GM12878 (cell line): ENCODE results near the gene ADAT3. TPM values are rescaled to one million over a fixed set of nuclear protein-coding genes. Genes with fewer than 3 reads are reported as not detected.

Experiments used
- ATF7 ChIP-seq: fragments of 450-650 bp; IDR thresholded peaks from 2 replicates; pipeline ENCODE4 v1.6.1; 2016; ENCODE audit warnings: low read depth, mild to moderate bottlenecking
- FOS ChIP-seq: IDR thresholded peaks from 3 replicates; pipeline ENCODE4 v1.6.1; 2011; ENCODE audit warnings: borderline replicate concordance; ENCODE audit not compliant: insufficient read length; ENCODE audit errors: extremely low read depth
- HCFC1 ChIP-seq: fragments of 150-350 bp; IDR thresholded peaks from 2 replicates; pipeline ENCODE4 v1.6.1; 2014; ENCODE audit warnings: low read length
- JUNB ChIP-seq: IDR thresholded peaks from 2 replicates; pipeline ENCODE4 v1.6.1; 2016; ENCODE audit warnings: antibody characterized with exemption, mild to moderate bottlenecking
- MTA3 ChIP-seq: IDR thresholded peaks from 2 replicates; pipeline ENCODE4 v1.6.1; 2012; ENCODE audit warnings: low read length, inconsistent platforms, borderline replicate concordance
- NR2C1 ChIP-seq: fragments of 450-650 bp; IDR thresholded peaks from 2 replicates; pipeline ENCODE4 v1.6.1; 2017; ENCODE audit warnings: antibody characterized with exemption, mild to moderate bottlenecking, moderate library complexity
- POLR2A ChIP-seq: IDR thresholded peaks from 2 replicates; pipeline ENCODE4 v1.6.1; 2011; ENCODE audit warnings: low read depth, mild to moderate bottlenecking, low read length
- STAT1 ChIP-seq: fragments of 450-650 bp; conservative IDR thresholded peaks from 2 replicates; pipeline ENCODE4 v1.6.1; 2014; ENCODE audit warnings: antibody characterized with exemption, mild to moderate bottlenecking
- TCF12 ChIP-seq: IDR thresholded peaks from 2 replicates; pipeline ENCODE4 v1.6.1; 2011; ENCODE audit warnings: low read depth, mild to moderate bottlenecking, low read length
- TCF7 ChIP-seq: IDR thresholded peaks from 2 replicates; pipeline ENCODE4 v1.6.1; 2014; ENCODE audit warnings: antibody characterized with exemption, borderline replicate concordance
- ZBED1 ChIP-seq: IDR thresholded peaks from 2 replicates; pipeline ENCODE4 v1.6.1; 2016; ENCODE audit warnings: borderline replicate concordance
- ZNF622 ChIP-seq: fragments of 450-650 bp; IDR thresholded peaks from 2 replicates; pipeline ENCODE4 v1.6.1; 2017; ENCODE audit warnings: mild to moderate bottlenecking, inconsistent platforms
- polyA plus RNA-seq, 11 experiments: library from polyadenylated mRNA; depleted of rRNA in 4 of 11; unstranded in 6 of 11; stranded (reverse) in 5 of 11; fragments of >200 nt; fragmentation: Nextera tagmentation in 4 of 11; fragmentation: Illumina TruSeq in 1 of 11; extraction: Ambion mirVana in 4 of 11; extraction: Trizol in 1 of 11; gene quantifications; 1 replicate in 1 of 11; 2 replicates in 10 of 11; pipeline versions ENCODE4 v1.2.1 to v1.2.3, GENCODE V29; 2011 to 2016; ENCODE audit warnings: inconsistent platforms in 2 of 11, missing spikeins in 2 of 11, low read depth in 1 of 11
- total RNA-seq, 4 experiments: library from RNA; depleted of rRNA in 3 of 4; stranded (reverse); fragments of >200 nt in 3 of 4; fragmentation: Illumina TruSeq in 1 of 4; extraction: Trizol in 1 of 4; gene quantifications; 2 replicates each; pipeline versions ENCODE4 v1.2.1 to v1.2.3, GENCODE V29; 2013 to 2021
- TF ChIP-seq, protein P1 (sequence below): fragments of 450-650 bp; IDR thresholded peaks from 2 replicates; pipeline ENCODE4 v1.6.1; 2017; ENCODE audit warnings: mild to moderate bottlenecking, moderate library complexity
- TF ChIP-seq, protein P2 (sequence below): IDR thresholded peaks from 2 replicates; pipeline ENCODE4 v1.6.1; 2012; ENCODE audit warnings: low read depth, low read length, improper control_type of control experiment
- TF ChIP-seq, protein P3 (sequence below): fragments of 450-650 bp; formaldehyde crosslinking; IDR thresholded peaks from 2 replicates; pipeline ENCODE4 v1.4.0; 2022; ENCODE audit warnings: mild to moderate bottlenecking, moderate library complexity
- TF ChIP-seq, protein P4 (sequence below): IDR thresholded peaks from 2 replicates; pipeline ENCODE4 v1.6.1; 2012; ENCODE audit warnings: low read length, inconsistent platforms
- TF ChIP-seq, protein P5 (sequence below): fragments of 450-650 bp; IDR thresholded peaks from 2 replicates; pipeline ENCODE4 v1.6.1; 2014; ENCODE audit warnings: mild to moderate bottlenecking
- TF ChIP-seq, protein P6 (sequence below): fragments of 450-650 bp; IDR thresholded peaks from 2 replicates; pipeline ENCODE4 v1.6.1; 2017; ENCODE audit warnings: low read depth, mild to moderate bottlenecking, moderate library complexity

The ADAT3 gene
- total and polyA plus RNA-seq, 10 of the 15 experiments (the other 5 are each of a cell fraction or from before 2014, with no cell fraction given), result 0.27 to 11.8 (median 7.7) TPM; not detected in 3

DNA sequence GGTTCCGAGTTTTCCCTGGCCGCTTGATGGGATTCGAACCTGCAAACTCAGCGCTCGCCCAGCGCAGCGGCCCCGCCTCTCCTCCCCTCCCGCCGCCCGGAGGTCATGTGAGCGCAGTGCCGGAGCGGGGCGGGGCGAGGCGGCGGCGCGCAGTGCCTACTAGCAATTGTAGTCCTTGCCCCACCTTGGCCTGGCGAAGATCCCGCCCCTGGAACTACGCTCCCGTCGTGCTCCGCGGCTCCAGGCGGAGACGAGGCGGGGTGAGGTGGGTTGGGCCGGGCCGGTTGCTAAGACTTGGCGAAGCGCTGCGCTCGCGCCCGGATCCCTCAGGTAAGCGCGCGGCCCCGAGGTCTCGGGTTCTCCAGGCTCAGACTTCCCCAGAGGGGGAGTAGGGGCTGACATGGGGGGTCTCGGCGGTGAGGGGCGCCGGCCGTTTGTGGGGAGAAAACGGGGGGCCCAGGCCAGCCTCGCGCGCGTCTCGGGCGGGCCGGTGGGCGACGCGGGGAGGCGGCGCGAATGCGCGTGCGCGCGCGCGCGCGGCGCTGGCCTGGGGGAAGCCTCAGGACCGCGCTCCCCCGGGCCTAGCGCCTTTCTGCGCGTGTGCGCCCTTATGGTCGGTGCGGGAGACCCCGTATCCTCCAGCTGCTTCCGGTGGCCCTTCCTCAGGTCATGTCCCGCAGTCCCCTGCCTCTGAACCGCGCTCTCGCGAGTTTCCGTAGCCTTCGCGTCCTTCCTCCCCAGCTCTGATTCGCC lies at the start of gene ADAT3, which contains the start of gene SCAMP4 (continued):
- TF ChIP-seq, protein P1, sequence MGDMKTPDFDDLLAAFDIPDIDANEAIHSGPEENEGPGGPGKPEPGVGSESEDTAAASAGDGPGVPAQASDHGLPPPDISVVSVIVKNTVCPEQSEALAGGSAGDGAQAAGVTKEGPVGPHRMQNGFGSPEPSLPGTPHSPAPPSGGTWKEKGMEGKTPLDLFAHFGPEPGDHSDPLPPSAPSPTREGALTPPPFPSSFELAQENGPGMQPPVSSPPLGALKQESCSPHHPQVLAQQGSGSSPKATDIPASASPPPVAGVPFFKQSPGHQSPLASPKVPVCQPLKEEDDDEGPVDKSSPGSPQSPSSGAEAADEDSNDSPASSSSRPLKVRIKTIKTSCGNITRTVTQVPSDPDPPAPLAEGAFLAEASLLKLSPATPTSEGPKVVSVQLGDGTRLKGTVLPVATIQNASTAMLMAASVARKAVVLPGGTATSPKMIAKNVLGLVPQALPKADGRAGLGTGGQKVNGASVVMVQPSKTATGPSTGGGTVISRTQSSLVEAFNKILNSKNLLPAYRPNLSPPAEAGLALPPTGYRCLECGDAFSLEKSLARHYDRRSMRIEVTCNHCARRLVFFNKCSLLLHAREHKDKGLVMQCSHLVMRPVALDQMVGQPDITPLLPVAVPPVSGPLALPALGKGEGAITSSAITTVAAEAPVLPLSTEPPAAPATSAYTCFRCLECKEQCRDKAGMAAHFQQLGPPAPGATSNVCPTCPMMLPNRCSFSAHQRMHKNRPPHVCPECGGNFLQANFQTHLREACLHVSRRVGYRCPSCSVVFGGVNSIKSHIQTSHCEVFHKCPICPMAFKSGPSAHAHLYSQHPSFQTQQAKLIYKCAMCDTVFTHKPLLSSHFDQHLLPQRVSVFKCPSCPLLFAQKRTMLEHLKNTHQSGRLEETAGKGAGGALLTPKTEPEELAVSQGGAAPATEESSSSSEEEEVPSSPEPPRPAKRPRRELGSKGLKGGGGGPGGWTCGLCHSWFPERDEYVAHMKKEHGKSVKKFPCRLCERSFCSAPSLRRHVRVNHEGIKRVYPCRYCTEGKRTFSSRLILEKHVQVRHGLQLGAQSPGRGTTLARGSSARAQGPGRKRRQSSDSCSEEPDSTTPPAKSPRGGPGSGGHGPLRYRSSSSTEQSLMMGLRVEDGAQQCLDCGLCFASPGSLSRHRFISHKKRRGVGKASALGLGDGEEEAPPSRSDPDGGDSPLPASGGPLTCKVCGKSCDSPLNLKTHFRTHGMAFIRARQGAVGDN, result peak; percentile 100
- TF ChIP-seq TCF12 (peak; percentile 90), TCF7 (no peak), MTA3 (no peak), STAT1 (0 out of 2 replicates have a peak, but pooled peaks have one; percentile 38), ATF7 (no peak), POLR2A (peak; percentile 80), FOS (no peak), JUNB (no peak), HCFC1 (peak; percentile 97), ZNF622 (no peak), NR2C1 (peak; percentile 98), ZBED1 (no peak)
- TF ChIP-seq, protein P2, sequence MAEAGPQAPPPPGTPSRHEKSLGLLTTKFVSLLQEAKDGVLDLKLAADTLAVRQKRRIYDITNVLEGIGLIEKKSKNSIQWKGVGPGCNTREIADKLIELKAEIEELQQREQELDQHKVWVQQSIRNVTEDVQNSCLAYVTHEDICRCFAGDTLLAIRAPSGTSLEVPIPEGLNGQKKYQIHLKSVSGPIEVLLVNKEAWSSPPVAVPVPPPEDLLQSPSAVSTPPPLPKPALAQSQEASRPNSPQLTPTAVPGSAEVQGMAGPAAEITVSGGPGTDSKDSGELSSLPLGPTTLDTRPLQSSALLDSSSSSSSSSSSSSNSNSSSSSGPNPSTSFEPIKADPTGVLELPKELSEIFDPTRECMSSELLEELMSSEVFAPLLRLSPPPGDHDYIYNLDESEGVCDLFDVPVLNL, result peak; percentile 59; the same call in 1 of the 2 replicates
- TF ChIP-seq, protein P3, sequence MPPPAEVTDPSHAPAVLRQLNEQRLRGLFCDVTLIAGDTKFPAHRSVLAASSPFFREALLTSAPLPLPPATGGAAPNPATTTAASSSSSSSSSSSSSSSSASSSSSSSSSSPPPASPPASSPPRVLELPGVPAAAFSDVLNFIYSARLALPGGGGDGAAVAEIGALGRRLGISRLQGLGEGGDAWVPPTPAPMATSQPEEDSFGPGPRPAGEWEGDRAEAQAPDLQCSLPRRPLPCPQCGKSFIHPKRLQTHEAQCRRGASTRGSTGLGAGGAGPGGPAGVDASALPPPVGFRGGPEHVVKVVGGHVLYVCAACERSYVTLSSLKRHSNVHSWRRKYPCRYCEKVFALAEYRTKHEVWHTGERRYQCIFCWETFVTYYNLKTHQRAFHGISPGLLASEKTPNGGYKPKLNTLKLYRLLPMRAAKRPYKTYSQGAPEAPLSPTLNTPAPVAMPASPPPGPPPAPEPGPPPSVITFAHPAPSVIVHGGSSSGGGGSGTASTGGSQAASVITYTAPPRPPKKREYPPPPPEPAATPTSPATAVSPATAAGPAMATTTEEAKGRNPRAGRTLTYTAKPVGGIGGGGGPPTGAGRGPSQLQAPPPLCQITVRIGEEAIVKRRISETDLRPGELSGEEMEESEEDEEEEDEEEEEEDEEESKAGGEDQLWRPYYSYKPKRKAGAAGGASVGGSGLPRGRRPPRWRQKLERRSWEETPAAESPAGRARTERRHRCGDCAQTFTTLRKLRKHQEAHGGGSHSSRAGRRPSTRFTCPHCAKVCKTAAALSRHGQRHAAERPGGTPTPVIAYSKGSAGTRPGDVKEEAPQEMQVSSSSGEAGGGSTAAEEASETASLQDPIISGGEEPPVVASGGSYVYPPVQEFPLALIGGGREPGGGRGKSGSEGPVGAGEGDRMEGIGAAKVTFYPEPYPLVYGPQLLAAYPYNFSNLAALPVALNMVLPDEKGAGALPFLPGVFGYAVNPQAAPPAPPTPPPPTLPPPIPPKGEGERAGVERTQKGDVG, result no peak
- TF ChIP-seq, protein P4, sequence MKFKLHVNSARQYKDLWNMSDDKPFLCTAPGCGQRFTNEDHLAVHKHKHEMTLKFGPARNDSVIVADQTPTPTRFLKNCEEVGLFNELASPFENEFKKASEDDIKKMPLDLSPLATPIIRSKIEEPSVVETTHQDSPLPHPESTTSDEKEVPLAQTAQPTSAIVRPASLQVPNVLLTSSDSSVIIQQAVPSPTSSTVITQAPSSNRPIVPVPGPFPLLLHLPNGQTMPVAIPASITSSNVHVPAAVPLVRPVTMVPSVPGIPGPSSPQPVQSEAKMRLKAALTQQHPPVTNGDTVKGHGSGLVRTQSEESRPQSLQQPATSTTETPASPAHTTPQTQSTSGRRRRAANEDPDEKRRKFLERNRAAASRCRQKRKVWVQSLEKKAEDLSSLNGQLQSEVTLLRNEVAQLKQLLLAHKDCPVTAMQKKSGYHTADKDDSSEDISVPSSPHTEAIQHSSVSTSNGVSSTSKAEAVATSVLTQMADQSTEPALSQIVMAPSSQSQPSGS, result no peak
- TF ChIP-seq, protein P5, sequence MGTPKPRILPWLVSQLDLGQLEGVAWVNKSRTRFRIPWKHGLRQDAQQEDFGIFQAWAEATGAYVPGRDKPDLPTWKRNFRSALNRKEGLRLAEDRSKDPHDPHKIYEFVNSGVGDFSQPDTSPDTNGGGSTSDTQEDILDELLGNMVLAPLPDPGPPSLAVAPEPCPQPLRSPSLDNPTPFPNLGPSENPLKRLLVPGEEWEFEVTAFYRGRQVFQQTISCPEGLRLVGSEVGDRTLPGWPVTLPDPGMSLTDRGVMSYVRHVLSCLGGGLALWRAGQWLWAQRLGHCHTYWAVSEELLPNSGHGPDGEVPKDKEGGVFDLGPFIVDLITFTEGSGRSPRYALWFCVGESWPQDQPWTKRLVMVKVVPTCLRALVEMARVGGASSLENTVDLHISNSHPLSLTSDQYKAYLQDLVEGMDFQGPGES, result 0 out of 2 replicates have a peak, but pooled peaks have one; percentile 20
- TF ChIP-seq, protein P6, sequence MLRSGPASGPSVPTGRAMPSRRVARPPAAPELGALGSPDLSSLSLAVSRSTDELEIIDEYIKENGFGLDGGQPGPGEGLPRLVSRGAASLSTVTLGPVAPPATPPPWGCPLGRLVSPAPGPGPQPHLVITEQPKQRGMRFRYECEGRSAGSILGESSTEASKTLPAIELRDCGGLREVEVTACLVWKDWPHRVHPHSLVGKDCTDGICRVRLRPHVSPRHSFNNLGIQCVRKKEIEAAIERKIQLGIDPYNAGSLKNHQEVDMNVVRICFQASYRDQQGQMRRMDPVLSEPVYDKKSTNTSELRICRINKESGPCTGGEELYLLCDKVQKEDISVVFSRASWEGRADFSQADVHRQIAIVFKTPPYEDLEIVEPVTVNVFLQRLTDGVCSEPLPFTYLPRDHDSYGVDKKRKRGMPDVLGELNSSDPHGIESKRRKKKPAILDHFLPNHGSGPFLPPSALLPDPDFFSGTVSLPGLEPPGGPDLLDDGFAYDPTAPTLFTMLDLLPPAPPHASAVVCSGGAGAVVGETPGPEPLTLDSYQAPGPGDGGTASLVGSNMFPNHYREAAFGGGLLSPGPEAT, result no peak
